PC-3 (cell line): ENCODE results near the gene GALNTL6. TPM values are rescaled to one million over a fixed set of nuclear protein-coding genes. Genes with fewer than 3 reads are reported as not detected.

Experiments
- ATAC-seq: fragments of 200-7000 bp; cut with Tn5 transposase; 2 replicates; pipeline ENCODE4 v1.9.1; 2020; ENCODE audit warnings: mild to moderate bottlenecking, moderate library complexity
- BruUV-seq: library from RNA; stranded (reverse); fragments of 400-500 nt; replicated peaks from 2 replicates; lab custom pipeline; 2021; lab: Mats Ljungman, UMichigan
- CTCF ChIA-PET: fragments of 300-600 bp; sonication (Branson Sonifier 250); formaldehyde crosslinking; loops from one replicate; lab custom pipeline; 2022; ENCODE audit warnings: antibody characterized with exemption; lab: Charles Lee
- POLR2A ChIA-PET: fragments of 300-600 bp; sonication (Branson Sonifier 250); formaldehyde crosslinking; loops from one replicate; lab custom pipeline; 2022; ENCODE audit warnings: antibody characterized with exemption; ENCODE audit not compliant: unreplicated experiment; lab: Charles Lee
- DNase-seq: peaks from one replicate; pipeline ENCODE4 v3.0.0-alpha.2; 2015
- H2AFZ ChIP-seq: fragments of 300-600 bp; sonication (generic); 2 replicates; pipeline ENCODE4 v1.6.0; 2016; ENCODE audit warnings: antibody characterized with exemption, low read length
- H3F3A ChIP-seq: fragments of 300-600 bp; sonication (generic); one replicate; pipeline ENCODE4 v1.6.0; 2017; ENCODE audit warnings: antibody characterized with exemption, low read length, control low read depth, mild to moderate bottlenecking; ENCODE audit not compliant: unreplicated experiment
- H3K27ac ChIP-seq: fragments of 300-600 bp; sonication (generic); 2 replicates; pipeline ENCODE4 v1.5.1; 2016; ENCODE audit warnings: mild to moderate bottlenecking, low read length
- H3K27me3 ChIP-seq: fragments of 300-600 bp; sonication (generic); 2 replicates; pipeline ENCODE4 v1.6.1; 2016; ENCODE audit warnings: low read length, mixed read lengths
- H3K36me3 ChIP-seq: fragments of 300-600 bp; sonication (generic); 2 replicates; pipeline ENCODE4 v1.6.1; 2016; ENCODE audit warnings: low read depth, mixed run types, low read length, mixed read lengths
- H3K4me1 ChIP-seq: fragments of 300-600 bp; sonication (generic); 2 replicates; pipeline ENCODE4 v1.5.1; 2016; ENCODE audit warnings: low read length; ENCODE audit not compliant: insufficient read depth
- H3K4me2 ChIP-seq: fragments of 300-600 bp; sonication (generic); 2 replicates; pipeline ENCODE4 v1.6.0; 2016; ENCODE audit warnings: low read length
- H3K4me3 ChIP-seq: fragments of 300-600 bp; sonication (generic); 2 replicates; pipeline ENCODE4 v1.5.1; 2016; ENCODE audit warnings: mild to moderate bottlenecking, low read length, mixed read lengths
- H3K79me2 ChIP-seq: fragments of 300-600 bp; sonication (generic); 2 replicates; pipeline ENCODE4 v1.6.1; 2017; ENCODE audit warnings: low read length, mixed read lengths
- H3K9ac ChIP-seq: fragments of 300-600 bp; sonication (generic); 2 replicates; pipeline ENCODE4 v1.6.0; 2016; ENCODE audit warnings: mild to moderate bottlenecking, low read length
- H3K9me2 ChIP-seq: fragments of 300-600 bp; sonication (generic); replicated peaks from 2 replicates; pipeline ENCODE4 v1.6.1; 2016; ENCODE audit warnings: mixed run types, low read length, mixed read lengths
- H3K9me3 ChIP-seq: fragments of 300-600 bp; sonication (generic); 2 replicates; pipeline ENCODE4 v1.6.1; 2016; ENCODE audit warnings: low read length, mixed read lengths
- H4K20me1 ChIP-seq: fragments of 300-600 bp; sonication (generic); 2 replicates; pipeline ENCODE4 v1.6.1; 2016; ENCODE audit warnings: low read length, mixed read lengths
- EZH2 ChIP-seq: fragments of 300-600 bp; sonication (generic); IDR thresholded peaks from one replicate; pipeline ENCODE4 v1.6.1; 2017; ENCODE audit warnings: antibody characterized with exemption, mild to moderate bottlenecking, low read length; ENCODE audit not compliant: unreplicated experiment
- EZH2phosphoT487 ChIP-seq: fragments of 300-600 bp; sonication (generic); IDR thresholded peaks from 2 replicates; pipeline ENCODE4 v1.6.1; 2018; ENCODE audit warnings: mild to moderate bottlenecking, antibody characterized with exemption, low read length, borderline replicate concordance
- intact Hi-C: fragments of 100-400 bp; cut with micrococcal nuclease; formaldehyde crosslinking; loops from 2 replicates; pipeline ENCODE4 v1.9.0; 2023
- total RNA-seq: library from RNA; depleted of rRNA; stranded (reverse); fragments of >200 nt; gene quantifications from 2 replicates; pipeline ENCODE4 v1.2.3, GENCODE V29; 2014
- TF ChIP-seq, protein P1 (sequence below): fragments of 300-600 bp; sonication (generic); conservative IDR thresholded peaks from 2 replicates; pipeline ENCODE4 v1.5.1; 2017; ENCODE audit warnings: antibody characterized with exemption, low read depth, mild to moderate bottlenecking, low read length

GALNTL6 gene
- total RNA-seq, 1 experiment from 2014 or later: not detected

- Histone ChIP-seq H3K4me1 (no peaks in the 10 kb centered on the region), H3K9me2 (no peaks in the 10 kb centered on the region), H3K79me2 (no peaks in the 10 kb centered on the region), H3K36me3 (no peaks in the 10 kb centered on the region), H3K4me3 (no peak overlapping the region), H3K9ac (no peak overlapping the region), H3K27ac (no peak overlapping the region), H3K27me3 (no peaks in the 10 kb centered on the region), H2AFZ (no peak overlapping the region), H3F3A (no peaks in the 10 kb centered on the region), H4K20me1 (no peaks in the 10 kb centered on the region), H3K4me2 (no peak overlapping the region), H3K9me3 (no peaks in the 10 kb centered on the region)
- DNase-seq: no peak
- BruUV-seq: no TSS peak
- intact Hi-C loops: no loop called here
- ChIA-PET CTCF (no interaction called here), POLR2A (no interaction called here)
- no peak for ATAC-seq
- TF ChIP-seq EZH2phosphoT487: no peak
- TF ChIP-seq, protein P1, sequence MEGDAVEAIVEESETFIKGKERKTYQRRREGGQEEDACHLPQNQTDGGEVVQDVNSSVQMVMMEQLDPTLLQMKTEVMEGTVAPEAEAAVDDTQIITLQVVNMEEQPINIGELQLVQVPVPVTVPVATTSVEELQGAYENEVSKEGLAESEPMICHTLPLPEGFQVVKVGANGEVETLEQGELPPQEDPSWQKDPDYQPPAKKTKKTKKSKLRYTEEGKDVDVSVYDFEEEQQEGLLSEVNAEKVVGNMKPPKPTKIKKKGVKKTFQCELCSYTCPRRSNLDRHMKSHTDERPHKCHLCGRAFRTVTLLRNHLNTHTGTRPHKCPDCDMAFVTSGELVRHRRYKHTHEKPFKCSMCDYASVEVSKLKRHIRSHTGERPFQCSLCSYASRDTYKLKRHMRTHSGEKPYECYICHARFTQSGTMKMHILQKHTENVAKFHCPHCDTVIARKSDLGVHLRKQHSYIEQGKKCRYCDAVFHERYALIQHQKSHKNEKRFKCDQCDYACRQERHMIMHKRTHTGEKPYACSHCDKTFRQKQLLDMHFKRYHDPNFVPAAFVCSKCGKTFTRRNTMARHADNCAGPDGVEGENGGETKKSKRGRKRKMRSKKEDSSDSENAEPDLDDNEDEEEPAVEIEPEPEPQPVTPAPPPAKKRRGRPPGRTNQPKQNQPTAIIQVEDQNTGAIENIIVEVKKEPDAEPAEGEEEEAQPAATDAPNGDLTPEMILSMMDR: no peak
- no peak for TF ChIP-seq EZH2
Observed at GRCh38 chr4:172390331-172390730, 577.1 kb downstream of the GALNTL6 start.

DNA sequence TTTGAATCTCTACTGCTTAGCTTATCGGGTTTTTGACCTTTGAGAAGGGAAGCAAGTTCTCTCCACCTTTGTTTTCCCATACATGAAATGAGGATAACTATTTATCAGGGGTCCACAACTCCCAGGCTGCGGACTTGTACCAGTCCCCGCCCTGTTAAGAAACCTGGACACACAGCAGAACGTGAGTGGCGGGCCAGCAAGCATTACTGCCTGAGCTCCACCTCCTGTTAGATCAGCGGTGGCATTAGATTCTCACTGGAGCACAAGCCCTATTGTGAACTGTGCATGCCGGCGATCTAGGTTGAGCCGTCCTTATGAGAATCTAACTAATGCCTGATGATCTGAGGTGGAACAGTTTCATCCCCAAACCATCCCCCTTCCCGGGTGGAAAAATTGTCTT, 579.5 kb downstream of the GALNTL6 start:
- no peaks in the 10 kb centered on the region for H3K4me1 ChIP-seq
- DNase-seq (no peak), ATAC-seq (no peak)
- POLR2A ChIA-PET: interaction anchor here (0.6 kb wide), 1 partner anchor 144 kb away, joined by 3 read pairs; no protein-coding TSS in a partner anchor
- no peaks in the 10 kb centered on the region for H3K79me2 ChIP-seq
- CTCF ChIA-PET: no interaction called here
- H3K36me3 ChIP-seq: no peaks in the 10 kb centered on the region
- H3K27ac ChIP-seq: no peak overlapping the region
- H3F3A ChIP-seq: no peaks in the 10 kb centered on the region
- no peak overlapping the region for H2AFZ ChIP-seq
- no peak overlapping the region for H3K9ac ChIP-seq
- no peaks in the 10 kb centered on the region for H3K9me2 ChIP-seq
- no peak overlapping the region for H3K4me3 ChIP-seq
- H4K20me1 ChIP-seq: no peaks in the 10 kb centered on the region
- BruUV-seq: no TSS peak
- intact Hi-C loops: no loop called here
- no peaks in the 10 kb centered on the region for H3K27me3 ChIP-seq
- TF ChIP-seq, protein P1: no peak
- TF ChIP-seq EZH2: no peak
- TF ChIP-seq EZH2phosphoT487: no peak
- no peaks in the 10 kb centered on the region for H3K9me3 ChIP-seq
- H3K4me2 ChIP-seq: no peak overlapping the region

DNA sequence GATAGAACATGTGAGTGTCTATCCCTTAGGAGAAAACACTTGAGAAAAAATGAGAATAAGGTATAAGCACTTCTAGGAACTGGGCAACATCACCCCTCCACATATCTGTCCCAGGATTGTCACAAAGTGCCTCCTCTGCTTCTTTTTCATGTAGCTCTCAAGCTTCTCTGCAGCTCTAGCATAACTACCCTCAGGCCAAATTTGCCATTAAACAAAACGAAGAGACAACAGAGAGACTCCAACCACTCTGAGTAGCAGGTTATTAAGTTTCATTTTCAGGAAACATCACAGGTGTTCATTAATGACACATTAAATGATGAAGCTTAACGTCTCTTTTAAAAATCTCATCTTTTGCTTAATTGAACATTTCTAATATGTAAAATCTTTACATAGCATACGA, 580.0 kb downstream of the GALNTL6 start:
- CTCF ChIA-PET: no interaction called here

More for the DNA sequence above, 580.0 kb downstream of the GALNTL6 start:
- Histone ChIP-seq H3K9ac (no peak overlapping the region), H3K9me2 (no peaks in the 10 kb centered on the region), H2AFZ (no peak overlapping the region), H3K4me3 (no peak overlapping the region), H3K27me3 (no peaks in the 10 kb centered on the region), H3K27ac (no peak overlapping the region), H3K4me2 (no peak overlapping the region), H4K20me1 (no peaks in the 10 kb centered on the region), H3K9me3 (no peaks in the 10 kb centered on the region), H3F3A (no peaks in the 10 kb centered on the region), H3K36me3 (no peaks in the 10 kb centered on the region), H3K79me2 (no peaks in the 10 kb centered on the region), H3K4me1 (no peaks in the 10 kb centered on the region)
- BruUV-seq: no TSS peak
- intact Hi-C loops: no loop called here
- POLR2A ChIA-PET: interaction anchor here (0.6 kb wide), 1 partner anchor 144 kb away, joined by 3 read pairs; no protein-coding TSS in a partner anchor
- DNase-seq (no peak), ATAC-seq (no peak)
- TF ChIP-seq EZH2phosphoT487: no peak
- TF ChIP-seq, protein P1: no peak
